Measurements from ENCODE around the gene ITFG1. TPM values are rescaled to one million over a fixed set of nuclear protein-coding genes. Genes with fewer than 3 reads are reported as not detected.

Gene ITFG1
- total and polyA plus RNA-seq, 2 of the 13 experiments (the other 11 are each of a cell fraction or from before 2014, with no cell fraction given), result 74.5 to 150 TPM

DNA sequence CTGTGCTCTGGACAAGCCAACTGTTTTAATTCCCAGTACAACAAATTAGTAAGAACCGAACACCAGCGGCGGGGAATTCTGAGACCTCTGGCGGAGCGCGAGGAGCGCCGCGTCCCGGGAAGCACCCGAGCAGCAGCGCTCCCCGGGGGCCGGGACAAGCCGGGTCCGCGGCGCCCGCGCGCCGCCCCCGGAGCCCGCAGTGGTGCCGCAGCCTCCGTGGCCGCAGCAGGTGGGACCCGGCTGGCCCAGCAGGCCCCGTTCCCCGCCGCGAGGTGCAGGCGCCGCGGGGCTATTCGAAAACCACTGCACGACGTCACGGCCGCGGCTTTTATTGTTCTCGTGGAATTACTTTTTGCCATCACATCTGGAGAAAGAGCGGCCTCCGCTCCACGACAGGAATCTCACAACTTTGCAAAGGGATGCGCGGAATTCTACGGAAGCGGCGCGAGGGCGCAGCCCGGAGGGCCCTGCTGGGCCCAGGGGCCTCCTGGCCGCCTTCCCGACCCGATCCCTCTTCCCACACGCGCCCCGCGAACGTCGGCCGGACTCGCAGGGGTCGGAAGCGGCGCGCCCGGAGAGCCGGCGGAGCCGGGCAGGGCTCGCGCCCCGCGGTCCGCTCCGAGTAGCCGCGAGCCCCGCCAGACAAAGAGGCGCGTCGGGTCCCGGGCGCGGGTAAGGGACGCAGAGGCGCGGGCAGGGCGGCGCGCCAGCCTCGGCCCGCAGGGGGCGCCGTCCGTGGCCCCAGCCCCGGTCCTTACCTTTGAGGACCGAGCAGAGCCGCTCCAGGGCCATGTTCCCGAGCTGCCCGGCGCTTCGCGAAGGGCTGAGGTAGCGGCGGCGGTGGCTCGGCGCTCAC lies 317.8 kb downstream of the ITFG1 start (continued):
- TF ChIP-seq, protein P1, sequence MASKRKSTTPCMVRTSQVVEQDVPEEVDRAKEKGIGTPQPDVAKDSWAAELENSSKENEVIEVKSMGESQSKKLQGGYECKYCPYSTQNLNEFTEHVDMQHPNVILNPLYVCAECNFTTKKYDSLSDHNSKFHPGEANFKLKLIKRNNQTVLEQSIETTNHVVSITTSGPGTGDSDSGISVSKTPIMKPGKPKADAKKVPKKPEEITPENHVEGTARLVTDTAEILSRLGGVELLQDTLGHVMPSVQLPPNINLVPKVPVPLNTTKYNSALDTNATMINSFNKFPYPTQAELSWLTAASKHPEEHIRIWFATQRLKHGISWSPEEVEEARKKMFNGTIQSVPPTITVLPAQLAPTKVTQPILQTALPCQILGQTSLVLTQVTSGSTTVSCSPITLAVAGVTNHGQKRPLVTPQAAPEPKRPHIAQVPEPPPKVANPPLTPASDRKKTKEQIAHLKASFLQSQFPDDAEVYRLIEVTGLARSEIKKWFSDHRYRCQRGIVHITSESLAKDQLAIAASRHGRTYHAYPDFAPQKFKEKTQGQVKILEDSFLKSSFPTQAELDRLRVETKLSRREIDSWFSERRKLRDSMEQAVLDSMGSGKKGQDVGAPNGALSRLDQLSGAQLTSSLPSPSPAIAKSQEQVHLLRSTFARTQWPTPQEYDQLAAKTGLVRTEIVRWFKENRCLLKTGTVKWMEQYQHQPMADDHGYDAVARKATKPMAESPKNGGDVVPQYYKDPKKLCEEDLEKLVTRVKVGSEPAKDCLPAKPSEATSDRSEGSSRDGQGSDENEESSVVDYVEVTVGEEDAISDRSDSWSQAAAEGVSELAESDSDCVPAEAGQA (IDR thresholded peaks at IDR 0.05; ENCODE audit: low read depth), result no peak
- TF ChIP-seq, protein P1 (CRISPR knock-in tag; IDR thresholded peaks at IDR 0.05; ENCODE audit: borderline replicate concordance), result no peak
- TF ChIP-seq GATAD2A (CRISPR knock-in tag; IDR thresholded peaks at IDR 0.05), result no peak
- TF ChIP-seq, protein P2, sequence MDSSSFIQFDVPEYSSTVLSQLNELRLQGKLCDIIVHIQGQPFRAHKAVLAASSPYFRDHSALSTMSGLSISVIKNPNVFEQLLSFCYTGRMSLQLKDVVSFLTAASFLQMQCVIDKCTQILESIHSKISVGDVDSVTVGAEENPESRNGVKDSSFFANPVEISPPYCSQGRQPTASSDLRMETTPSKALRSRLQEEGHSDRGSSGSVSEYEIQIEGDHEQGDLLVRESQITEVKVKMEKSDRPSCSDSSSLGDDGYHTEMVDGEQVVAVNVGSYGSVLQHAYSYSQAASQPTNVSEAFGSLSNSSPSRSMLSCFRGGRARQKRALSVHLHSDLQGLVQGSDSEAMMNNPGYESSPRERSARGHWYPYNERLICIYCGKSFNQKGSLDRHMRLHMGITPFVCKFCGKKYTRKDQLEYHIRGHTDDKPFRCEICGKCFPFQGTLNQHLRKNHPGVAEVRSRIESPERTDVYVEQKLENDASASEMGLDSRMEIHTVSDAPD (CRISPR knock-in tag; IDR thresholded peaks at IDR 0.05), result 0 out of 2 replicates have a peak, but pooled peaks have one; percentile 45
- no peak for TF ChIP-seq SIX4 (CRISPR knock-in tag; IDR thresholded peaks at IDR 0.05)
- TF ChIP-seq HNF4A (CRISPR knock-in tag; IDR thresholded peaks at IDR 0.05), result no peak
- TF ChIP-seq TCF12 (IDR thresholded peaks at IDR 0.05), result no peak
- 0 out of 2 replicates have a peak, but pooled peaks have one; percentile 5 for TF ChIP-seq TCF12 (CRISPR knock-in tag; IDR thresholded peaks at IDR 0.05)
- peak; percentile 65; the same call in 1 of the 2 replicates for TF ChIP-seq TARDBP (CRISPR knock-in tag; IDR thresholded peaks at IDR 0.05)
- no peak; the same call in 1 of the 2 replicates for TF ChIP-seq KMT2A (CRISPR knock-in tag; IDR thresholded peaks at IDR 0.05)
- no peak for TF ChIP-seq ZNF530 (CRISPR knock-in tag; IDR thresholded peaks at IDR 0.05; ENCODE audit: low read depth)
- no peak; the same call in 1 of the 2 replicates for TF ChIP-seq HOXD1 (CRISPR knock-in tag; IDR thresholded peaks at IDR 0.05)
- no peak; the same call in 1 of the 2 replicates for TF ChIP-seq ZNF138 (CRISPR knock-in tag; IDR thresholded peaks at IDR 0.05; ENCODE audit: low read depth)
- TF ChIP-seq, protein P3, sequence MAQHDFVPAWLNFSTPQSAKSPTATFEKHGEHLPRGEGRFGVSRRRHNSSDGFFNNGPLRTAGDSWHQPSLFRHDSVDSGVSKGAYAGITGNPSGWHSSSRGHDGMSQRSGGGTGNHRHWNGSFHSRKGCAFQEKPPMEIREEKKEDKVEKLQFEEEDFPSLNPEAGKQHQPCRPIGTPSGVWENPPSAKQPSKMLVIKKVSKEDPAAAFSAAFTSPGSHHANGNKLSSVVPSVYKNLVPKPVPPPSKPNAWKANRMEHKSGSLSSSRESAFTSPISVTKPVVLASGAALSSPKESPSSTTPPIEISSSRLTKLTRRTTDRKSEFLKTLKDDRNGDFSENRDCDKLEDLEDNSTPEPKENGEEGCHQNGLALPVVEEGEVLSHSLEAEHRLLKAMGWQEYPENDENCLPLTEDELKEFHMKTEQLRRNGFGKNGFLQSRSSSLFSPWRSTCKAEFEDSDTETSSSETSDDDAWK (CRISPR knock-in tag; IDR thresholded peaks at IDR 0.05), result no peak
- TF ChIP-seq ZNF776 (CRISPR knock-in tag; IDR thresholded peaks at IDR 0.05), result no peak; the same call in 1 of the 2 replicates
- no peak for TF ChIP-seq ZNF678 (CRISPR knock-in tag; IDR thresholded peaks at IDR 0.05)
- TF ChIP-seq ZNF879 (CRISPR knock-in tag; IDR thresholded peaks at IDR 0.05), result no peak; the same call in 1 of the 2 replicates
- TF ChIP-seq ZNF44 (CRISPR knock-in tag; IDR thresholded peaks at IDR 0.05), result no peak
- TF ChIP-seq MEIS1 (CRISPR knock-in tag; IDR thresholded peaks at IDR 0.05; ENCODE audit: borderline replicate concordance), result 0 out of 2 replicates have a peak, but pooled peaks have one; percentile 11
- TF ChIP-seq ZNF891 (CRISPR knock-in tag; IDR thresholded peaks at IDR 0.05), result no peak
- TF ChIP-seq MYNN (CRISPR knock-in tag; IDR thresholded peaks at IDR 0.05; ENCODE audit: low read depth), result no peak
- TF ChIP-seq ZNF547 (CRISPR knock-in tag; IDR thresholded peaks at IDR 0.05), result peak; percentile 54
- no peak for TF ChIP-seq TGIF2 (CRISPR knock-in tag; IDR thresholded peaks at IDR 0.05)
- TF ChIP-seq FOXK2 (IDR thresholded peaks at IDR 0.05), result no peak

Data from HepG2 (cell line).